ENCODE measurements around the gene FOLR2.

- TF ChIP-seq POLR2AphosphoS5 (IDR thresholded peaks at IDR 0.05; ENCODE audit: low read depth, low read length), result 0 out of 2 replicates have a peak, but pooled peaks have one; percentile 47
- TF ChIP-seq TAF1 (IDR thresholded peaks at IDR 0.05; ENCODE audit: low read depth, low read length), result no peak
- no peak for TF ChIP-seq POLR2A (IDR thresholded peaks at IDR 0.05; ENCODE audit: low read depth, low read length)
- TF ChIP-seq SPI1 (IDR thresholded peaks at IDR 0.05; ENCODE audit: low read depth, low read length), result no peak
- no peak for TF ChIP-seq PAX5 (IDR thresholded peaks at IDR 0.05; ENCODE audit: insufficient read depth, low read length, severe bottlenecking)
- no peak for TF ChIP-seq POU2F2 (IDR thresholded peaks at IDR 0.05; ENCODE audit: low read depth, low read length)
Measured at GRCh38 chr11:72225411-72225951, 8.9 kb downstream of the FOLR2 start.

All from GM12891 (cell line).